Tibial nerve (tissue), 4 donors: ENCODE results near the gene ACER2. TPM values are rescaled to one million over a fixed set of nuclear protein-coding genes. Genes with fewer than 3 reads are reported as not detected.

Source experiments
- DNase-seq, 2 donors: peaks; one replicate each; pipeline ENCODE4 v3.0.0-alpha.2; 2019; ENCODE audit warnings: low spot score in 2 of 2
- H3K27ac ChIP-seq, 4 donors: fragments of 200-600 bp; sonication (generic) in 3 of 4; one replicate each; pipeline ENCODE4 v1.5.1; 2017 to 2019; ENCODE audit warnings: mild to moderate bottlenecking in 1 of 4
- H3K27me3 ChIP-seq, 2 donors: fragments of 200-600 bp; sonication (generic) in 1 of 2; one replicate each; pipeline versions ENCODE4 v1.5.1 to v1.6.0; 2017 to 2019
- H3K36me3 ChIP-seq, 3 donors: fragments of 200-600 bp; sonication (generic); one replicate each; pipeline ENCODE4 v1.5.1; 2018 to 2019
- H3K4me1 ChIP-seq, 4 donors: fragments of 200-600 bp; sonication (generic) in 3 of 4; one replicate each; pipeline ENCODE4 v1.5.1; 2017 to 2019
- H3K4me3 ChIP-seq, 4 donors: fragments of 200-600 bp; sonication (generic) in 3 of 4; one replicate each; pipeline ENCODE4 v1.5.1; 2017 to 2019; ENCODE audit warnings: mild to moderate bottlenecking in 1 of 4, moderate library complexity in 1 of 4
- H3K9me3 ChIP-seq, 4 donors: fragments of 200-600 bp; sonication (generic) in 3 of 4; one replicate each; pipeline ENCODE4 v1.5.1; 2017 to 2019
- EP300 ChIP-seq, 2 donors: sonication (generic); formaldehyde crosslinking; IDR thresholded peaks; one replicate each; pipeline ENCODE4 v1.6.1; 2017; ENCODE audit warnings: antibody characterized with exemption in 2 of 2, mild to moderate bottlenecking in 1 of 2
- POLR2A ChIP-seq, 2 donors: fragments of 450-650 bp; IDR thresholded peaks; one replicate each; pipeline ENCODE4 v1.6.1; 2017; ENCODE audit warnings: antibody characterized with exemption in 2 of 2, mild to moderate bottlenecking in 2 of 2, moderate library complexity in 2 of 2
- WGBS, 2 donors: methylation state at CpG; one replicate each; pipeline ENCODE4 v1.1.5; 2018; 5-methylcytosine and 5-hydroxymethylcytosine counted together
- total RNA-seq, 4 donors: library from RNA; depleted of rRNA; stranded (reverse); fragments of >200 nt; gene quantifications; one replicate each; pipeline ENCODE4 v1.1.0, GENCODE V29; 2016
- TF ChIP-seq, protein P1 (sequence below), 5 experiments: fragments of 200-600 bp in 3 of 5; fragments of 450-650 bp in 2 of 5; sonication (generic) in 3 of 5; IDR thresholded peaks; one replicate each; pipeline ENCODE4 v1.5.1; 2016 to 2019; ENCODE audit warnings: antibody characterized with exemption in 5 of 5, mild to moderate bottlenecking in 3 of 5, moderate library complexity in 2 of 5

Gene ACER2
- total RNA-seq, 4 donors from 2014 or later: 3.8 to 11.7 (median 8.9) TPM

GRCh38 chr9:19488721-19489120, 79.9 kb downstream of the ACER2 start:
- H3K36me3 ChIP-seq: no peaks in the 10 kb centered on the region
- 17 to 32% methylated on average over 2 of the region's 2 CpGs for whole genome bisulfite sequencing, 2 donors
- no peaks in the 10 kb centered on the region for H3K9me3 ChIP-seq
- no peak overlapping the region for H3K27ac ChIP-seq
- H3K27me3 ChIP-seq: no peaks in the 10 kb centered on the region
- no peak overlapping the region for H3K4me3 ChIP-seq
- H3K4me1 ChIP-seq: peaks cover 0 to 14% (median 2%) of the 10 kb centered on the region in 4 donors
- DNase-seq: no peak
- TF ChIP-seq EP300 (IDR thresholded peaks at IDR 0.05): no peak
- TF ChIP-seq, protein P1, sequence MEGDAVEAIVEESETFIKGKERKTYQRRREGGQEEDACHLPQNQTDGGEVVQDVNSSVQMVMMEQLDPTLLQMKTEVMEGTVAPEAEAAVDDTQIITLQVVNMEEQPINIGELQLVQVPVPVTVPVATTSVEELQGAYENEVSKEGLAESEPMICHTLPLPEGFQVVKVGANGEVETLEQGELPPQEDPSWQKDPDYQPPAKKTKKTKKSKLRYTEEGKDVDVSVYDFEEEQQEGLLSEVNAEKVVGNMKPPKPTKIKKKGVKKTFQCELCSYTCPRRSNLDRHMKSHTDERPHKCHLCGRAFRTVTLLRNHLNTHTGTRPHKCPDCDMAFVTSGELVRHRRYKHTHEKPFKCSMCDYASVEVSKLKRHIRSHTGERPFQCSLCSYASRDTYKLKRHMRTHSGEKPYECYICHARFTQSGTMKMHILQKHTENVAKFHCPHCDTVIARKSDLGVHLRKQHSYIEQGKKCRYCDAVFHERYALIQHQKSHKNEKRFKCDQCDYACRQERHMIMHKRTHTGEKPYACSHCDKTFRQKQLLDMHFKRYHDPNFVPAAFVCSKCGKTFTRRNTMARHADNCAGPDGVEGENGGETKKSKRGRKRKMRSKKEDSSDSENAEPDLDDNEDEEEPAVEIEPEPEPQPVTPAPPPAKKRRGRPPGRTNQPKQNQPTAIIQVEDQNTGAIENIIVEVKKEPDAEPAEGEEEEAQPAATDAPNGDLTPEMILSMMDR (IDR thresholded peaks at IDR 0.05): no peak
- no peak for TF ChIP-seq POLR2A (IDR thresholded peaks at IDR 0.05)

- WGBS, 2 donors: 90 to 96% methylated on average over 8 of the region's 8 CpGs
- Histone ChIP-seq H3K27ac (no peak overlapping the region), H3K4me1 (peaks cover 0 to 15% (median 2%) of the 10 kb centered on the region in 4 donors), H3K9me3 (no peaks in the 10 kb centered on the region), H3K4me3 (no peak overlapping the region), H3K27me3 (no peaks in the 10 kb centered on the region), H3K36me3 (no peaks in the 10 kb centered on the region)
- no peak for TF ChIP-seq POLR2A (IDR thresholded peaks at IDR 0.05)
- TF ChIP-seq, protein P1 (IDR thresholded peaks at IDR 0.05): no peak
- TF ChIP-seq EP300 (IDR thresholded peaks at IDR 0.05): no peak
- no peak for DNase-seq
These were observed 81.5 kb downstream of the ACER2 start for GRCh38 chr9:19490269-19490668.

- TF ChIP-seq EP300 (IDR thresholded peaks at IDR 0.05) (no peak), POLR2A (IDR thresholded peaks at IDR 0.05) (no peak)
- TF ChIP-seq, protein P1 (IDR thresholded peaks at IDR 0.05): no peak
- H3K27me3 ChIP-seq: no peaks in the 10 kb centered on the region
- no peak for DNase-seq
- no peak overlapping the region for H3K4me3 ChIP-seq
- no peaks in the 10 kb centered on the region for H3K36me3 ChIP-seq
- H3K9me3 ChIP-seq: no peaks in the 10 kb centered on the region
- no peak overlapping the region for H3K27ac ChIP-seq
- H3K4me1 ChIP-seq: peaks cover 0 to 15% (median 2%) of the 10 kb centered on the region in 4 donors
These were observed 82.0 kb downstream of the ACER2 start for GRCh38 chr9:19490828-19491227.

DNA sequence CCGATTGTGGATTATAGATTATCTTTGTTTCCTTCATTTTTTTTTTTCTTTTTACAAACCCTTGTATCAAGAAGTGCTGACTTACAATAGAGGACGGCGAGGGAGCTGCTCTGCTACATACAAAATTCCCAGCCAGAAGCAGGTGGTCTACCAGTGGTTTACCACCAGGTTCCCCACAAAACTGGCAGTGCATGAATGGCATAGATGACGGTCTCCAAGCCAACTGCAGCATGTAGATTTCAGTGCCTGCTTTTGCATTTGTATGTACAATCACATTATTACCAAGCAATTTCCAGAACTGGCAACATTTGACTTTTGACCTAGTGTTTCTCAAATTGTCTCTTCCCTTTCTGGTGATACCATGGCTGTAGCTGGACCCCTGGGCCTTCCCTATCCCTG, 84.0 kb downstream of the ACER2 start:
- 76 to 77% methylated on average over 4 of the region's 4 CpGs for WGBS, 2 donors
- TF ChIP-seq POLR2A (IDR thresholded peaks at IDR 0.05): no peak
- no peak for TF ChIP-seq EP300 (IDR thresholded peaks at IDR 0.05)
- TF ChIP-seq, protein P1 (IDR thresholded peaks at IDR 0.05): no peak
- Histone ChIP-seq H3K9me3 (no peaks in the 10 kb centered on the region), H3K4me1 (peaks cover 0 to 15% (median 2%) of the 10 kb centered on the region in 4 donors), H3K27ac (no peak overlapping the region), H3K4me3 (no peak overlapping the region), H3K27me3 (no peaks in the 10 kb centered on the region), H3K36me3 (no peaks in the 10 kb centered on the region)
- no peak for DNase-seq

DNA sequence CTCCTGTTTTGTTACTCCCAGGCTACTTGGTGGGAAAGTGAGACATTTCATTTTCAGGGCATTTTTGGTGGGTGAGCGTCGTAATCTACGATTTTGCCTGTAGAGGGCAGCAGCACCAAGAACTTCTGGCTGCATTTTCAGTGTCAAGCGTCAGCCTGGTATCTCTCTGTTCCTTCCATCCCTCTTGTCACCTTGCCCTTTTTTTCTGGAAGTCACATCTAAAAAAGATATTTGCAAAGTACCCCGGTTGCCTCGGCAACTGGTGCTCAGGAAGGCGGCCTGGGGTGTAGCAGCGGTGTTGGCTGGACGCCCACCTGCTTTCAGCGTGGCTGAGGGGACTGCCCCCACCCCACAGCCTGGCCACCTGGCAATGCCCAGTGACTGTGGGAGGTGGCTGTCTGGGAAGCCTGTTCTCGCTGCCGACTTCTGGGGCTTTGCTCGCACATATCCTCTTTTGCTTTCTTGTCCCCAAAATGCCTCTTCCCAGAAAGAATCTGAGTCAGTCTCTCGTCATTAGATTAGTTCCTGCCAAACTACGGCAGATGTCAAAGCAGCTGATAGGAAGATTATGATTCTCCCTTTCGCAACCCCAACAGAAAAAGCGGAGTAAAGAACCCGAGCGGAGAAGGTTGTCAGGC, 84.5 kb downstream of the ACER2 start:
- TF ChIP-seq POLR2A (IDR thresholded peaks at IDR 0.05) (no peak), EP300 (IDR thresholded peaks at IDR 0.05) (peak in 1 of 2 donors; percentile 38)
- TF ChIP-seq, protein P1 (IDR thresholded peaks at IDR 0.05): peak; percentile 65 to 73 (median 68)
- Histone ChIP-seq H3K4me1 (peaks cover 0 to 15% (median 2%) of the 10 kb centered on the region in 4 donors), H3K4me3 (peak overlapping the region; percentile 8 to 49 (median 20)), H3K27ac (peak overlapping the region in 1 of 4 donors; percentile 83), H3K27me3 (no peaks in the 10 kb centered on the region), H3K36me3 (no peaks in the 10 kb centered on the region), H3K9me3 (no peaks in the 10 kb centered on the region)
- 19 to 27% methylated on average over 19 of the region's 19 CpGs for WGBS, 2 donors
- peak in 1 of 2 donors; percentile 63 for DNase-seq
